BJ (cell line): ENCODE measurements around the gene RIT2. TPM values are rescaled to one million over a fixed set of nuclear protein-coding genes. Genes with fewer than 3 reads are reported as not detected.

Experiments
- CTCF ChIA-PET: fragments of 350-600 bp; formaldehyde crosslinking; extraction: SDS; loops from one replicate; lab custom pipeline; 2021; ENCODE audit warnings: antibody characterized with exemption, inconsistent platforms; lab: Yijun Ruan, JAX
- POLR2A ChIA-PET: fragments of 300-600 bp; sonication (Branson Sonifier 250); formaldehyde crosslinking; extraction: SDS; loops from one replicate; lab custom pipeline; 2021; ENCODE audit warnings: antibody characterized with exemption; lab: Charles Lee
- DNase-seq: peaks from one replicate; pipeline ENCODE4 v3.0.0-alpha.2; 2011; ENCODE audit warnings: low read depth
- H3K27me3 ChIP-seq: 2 replicates; pipeline ENCODE4 v1.6.0; 2011; ENCODE audit warnings: low read length; ENCODE audit not compliant: control insufficient read depth, insufficient read depth
- H3K36me3 ChIP-seq: 2 replicates; pipeline ENCODE4 v1.5.1; 2011; ENCODE audit warnings: low read length; ENCODE audit not compliant: control insufficient read depth, insufficient read depth
- H3K4me3 ChIP-seq: 2 replicates; pipeline ENCODE4 v1.5.1; 2011; ENCODE audit warnings: low read depth, mild to moderate bottlenecking, control low read depth, low read length
- CTCF ChIP-seq: IDR thresholded peaks from 2 replicates; pipeline ENCODE4 v1.5.1; 2011; ENCODE audit warnings: low read depth, mild to moderate bottlenecking, control low read depth, inconsistent platforms, low read length, moderate library complexity; ENCODE audit not compliant: insufficient read depth
- polyA plus RNA-seq: library from polyadenylated mRNA; depleted of rRNA; stranded (reverse); fragments of >200 nt; gene quantifications from 2 replicates; pipeline ENCODE4 v1.2.3, GENCODE V29; 2011

RIT2 gene
- polyA plus RNA-seq, 1 experiment = not detected

GRCh38 chr18:43043626-43044025, 71.9 kb downstream of the RIT2 start:
- Histone ChIP-seq H3K27me3 (no peaks in the 10 kb centered on the region), H3K36me3 (no peaks in the 10 kb centered on the region), H3K4me3 (no peak overlapping the region)
- POLR2A ChIA-PET = no interaction called here
- DNase-seq = no peak
- no peak for TF ChIP-seq CTCF
- CTCF ChIA-PET = no interaction called here

GRCh38 chr18:43040281-43040680, 75.2 kb downstream of the RIT2 start:
- ChIA-PET CTCF (no interaction called here), POLR2A (no interaction called here)
- no peak for DNase-seq
- TF ChIP-seq CTCF = no peak
- Histone ChIP-seq H3K27me3 (no peaks in the 10 kb centered on the region), H3K4me3 (no peak overlapping the region), H3K36me3 (no peaks in the 10 kb centered on the region)

- DNase-seq = no peak
- Histone ChIP-seq H3K36me3 (no peaks in the 10 kb centered on the region), H3K4me3 (no peak overlapping the region), H3K27me3 (no peaks in the 10 kb centered on the region)
- CTCF ChIA-PET = no interaction called here
- no peak for TF ChIP-seq CTCF
- POLR2A ChIA-PET = no interaction called here
Observed at GRCh38 chr18:43034683-43035500, 80.6 kb downstream of the RIT2 start.

- no peak for DNase-seq
- no peak overlapping the region for H3K4me3 ChIP-seq
- no peak for TF ChIP-seq CTCF
- ChIA-PET CTCF (no interaction called here), POLR2A (no interaction called here)
- H3K36me3 ChIP-seq = no peaks in the 10 kb centered on the region
- H3K27me3 ChIP-seq = no peaks in the 10 kb centered on the region
Observed at GRCh38 chr18:43031169-43031568, 84.3 kb downstream of the RIT2 start.

- TF ChIP-seq CTCF = no peak
- ChIA-PET CTCF (no interaction called here), POLR2A (no interaction called here)
- DNase-seq = no peak
- H3K36me3 ChIP-seq = no peaks in the 10 kb centered on the region
- no peak overlapping the region for H3K4me3 ChIP-seq
- no peaks in the 10 kb centered on the region for H3K27me3 ChIP-seq
Observed at GRCh38 chr18:43029414-43029813, 86.1 kb downstream of the RIT2 start.
